SU-DHL-6 (cell line): ENCODE measurements around the gene DHCR24.

ENCODE experiments used
- EZH2phosphoT487 ChIP-seq: fragments of 200-600 bp; sonication (generic), shearing (Covaris generic); conservative IDR thresholded peaks from 2 replicates; pipeline ENCODE4 v1.6.1; 2018; ENCODE audit warnings: mild to moderate bottlenecking, antibody characterized with exemption, low read length, moderate library complexity, mixed read lengths
- TF ChIP-seq, protein P1 (sequence below): fragments of 200-600 bp; sonication (generic); IDR thresholded peaks from one replicate; pipeline ENCODE4 v1.5.1; 2017; ENCODE audit warnings: antibody characterized with exemption, mild to moderate bottlenecking, low read length, moderate library complexity; ENCODE audit not compliant: insufficient read depth, poor library complexity, severe bottlenecking

DNA sequence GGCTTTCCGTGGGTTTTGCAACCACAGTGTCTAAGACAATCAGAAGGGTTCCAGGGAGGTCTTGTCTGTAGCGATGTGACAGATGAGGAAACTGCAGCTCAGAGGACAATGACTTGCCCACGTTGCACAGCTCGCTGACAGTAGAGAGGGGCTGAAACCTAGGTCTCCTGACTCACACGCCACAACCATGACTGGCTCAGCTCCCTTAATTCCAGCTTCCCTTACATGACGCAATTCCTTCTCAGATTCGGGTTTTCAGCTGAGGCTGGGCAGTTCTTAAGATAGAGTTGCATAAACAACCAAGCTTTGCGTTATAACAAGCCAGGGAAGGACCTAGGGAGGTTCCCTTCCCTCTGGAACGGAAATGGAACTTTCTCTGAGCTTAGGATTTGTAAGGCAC is 36.3 kb downstream of the DHCR24 start:
- TF ChIP-seq, protein P1, sequence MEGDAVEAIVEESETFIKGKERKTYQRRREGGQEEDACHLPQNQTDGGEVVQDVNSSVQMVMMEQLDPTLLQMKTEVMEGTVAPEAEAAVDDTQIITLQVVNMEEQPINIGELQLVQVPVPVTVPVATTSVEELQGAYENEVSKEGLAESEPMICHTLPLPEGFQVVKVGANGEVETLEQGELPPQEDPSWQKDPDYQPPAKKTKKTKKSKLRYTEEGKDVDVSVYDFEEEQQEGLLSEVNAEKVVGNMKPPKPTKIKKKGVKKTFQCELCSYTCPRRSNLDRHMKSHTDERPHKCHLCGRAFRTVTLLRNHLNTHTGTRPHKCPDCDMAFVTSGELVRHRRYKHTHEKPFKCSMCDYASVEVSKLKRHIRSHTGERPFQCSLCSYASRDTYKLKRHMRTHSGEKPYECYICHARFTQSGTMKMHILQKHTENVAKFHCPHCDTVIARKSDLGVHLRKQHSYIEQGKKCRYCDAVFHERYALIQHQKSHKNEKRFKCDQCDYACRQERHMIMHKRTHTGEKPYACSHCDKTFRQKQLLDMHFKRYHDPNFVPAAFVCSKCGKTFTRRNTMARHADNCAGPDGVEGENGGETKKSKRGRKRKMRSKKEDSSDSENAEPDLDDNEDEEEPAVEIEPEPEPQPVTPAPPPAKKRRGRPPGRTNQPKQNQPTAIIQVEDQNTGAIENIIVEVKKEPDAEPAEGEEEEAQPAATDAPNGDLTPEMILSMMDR: no peak
- no peak for TF ChIP-seq EZH2phosphoT487
